ENCODE data around the gene XPO5.

DNA sequence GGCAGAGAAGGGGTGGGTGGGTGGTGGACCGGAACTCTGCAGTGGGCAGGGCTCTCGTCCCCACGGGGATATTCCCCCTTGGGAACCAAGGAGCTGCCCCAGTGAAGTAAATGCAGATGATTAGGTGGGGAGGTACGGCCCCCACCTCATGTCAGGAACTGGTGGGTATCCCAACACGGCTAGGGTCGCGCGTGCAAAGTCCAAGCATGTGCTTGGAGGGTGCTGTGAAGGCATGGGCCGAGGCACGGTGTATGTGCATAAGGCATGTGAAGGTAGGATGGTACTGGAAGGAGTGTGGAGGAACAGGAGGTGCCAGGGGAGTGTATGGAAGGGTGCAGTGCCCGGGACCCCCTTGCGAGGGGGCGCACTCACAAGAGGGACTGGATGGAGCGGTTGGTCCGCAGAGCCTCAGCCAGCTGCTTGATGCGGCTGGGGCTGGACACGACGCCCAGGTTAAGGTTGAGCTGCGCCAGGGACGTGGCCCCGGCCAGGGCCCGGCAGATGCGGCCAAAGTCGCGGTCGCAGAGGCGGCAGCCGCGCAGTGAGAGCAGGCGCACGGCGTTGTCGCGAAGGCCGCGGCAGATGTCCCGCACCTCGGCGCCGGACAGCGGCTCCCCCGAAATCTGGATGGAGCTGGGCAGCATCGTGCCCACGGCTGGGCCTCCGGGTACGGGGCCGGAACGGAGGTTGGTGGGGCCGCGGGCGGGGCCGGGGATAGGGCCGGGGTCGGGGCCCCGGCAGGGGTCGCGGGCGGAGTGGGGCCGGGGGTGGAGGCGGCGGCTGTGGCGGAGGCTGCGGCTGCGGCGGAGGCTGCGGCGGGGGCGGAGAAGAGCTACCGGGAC, 66.5 kb downstream of the XPO5 start:
- TF ChIP-seq ZNF274 (IDR thresholded peaks at IDR 0.05; ENCODE audit: low read depth, low read length) (no peak), YY1 (IDR thresholded peaks at IDR 0.05; ENCODE audit: insufficient read depth, insufficient read length) (no peak), SUZ12 (IDR thresholded peaks at IDR 0.05; ENCODE audit: extremely low read depth, insufficient read depth, insufficient read length) (no peak)
